HepG2 (cell line): ENCODE measurements around the gene TMEM41A. TPM values are rescaled to one million over a fixed set of nuclear protein-coding genes. Genes with fewer than 3 reads are reported as not detected.
A peak's percentile ranks its signal among the peaks of the same experiment; 100 is the strongest.

Experiments used
- CC2D1A ChIP-seq: sonication (generic); formaldehyde crosslinking; IDR thresholded peaks from 2 replicates; pipeline ENCODE4 v1.8.1; 2023; ENCODE audit warnings: mild to moderate bottlenecking, missing genetic modification reagents
- ELF3 ChIP-seq: IDR thresholded peaks from 2 replicates; pipeline ENCODE4 v1.6.1; 2016; ENCODE audit warnings: missing genetic modification reagents, missing compliant biosample characterization
- FOXO1 ChIP-seq: sonication (generic); formaldehyde crosslinking; IDR thresholded peaks from 2 replicates; pipeline ENCODE4 v1.4.0; 2020; ENCODE audit warnings: missing genetic modification reagents
- HMG20A ChIP-seq: IDR thresholded peaks from 2 replicates; pipeline ENCODE4 v1.6.1; 2016; ENCODE audit warnings: borderline replicate concordance
- NFAT5 ChIP-seq: sonication (generic); formaldehyde crosslinking; IDR thresholded peaks from 2 replicates; pipeline ENCODE4 v1.4.0; 2020; ENCODE audit warnings: missing genetic modification reagents
- NFE2 ChIP-seq: sonication (generic); formaldehyde crosslinking; IDR thresholded peaks from 2 replicates; pipeline ENCODE4 v1.4.0; 2020; ENCODE audit warnings: missing genetic modification reagents
- REST ChIP-seq, 2 experiments: IDR thresholded peaks; 2 replicates each; pipeline ENCODE4 v1.6.1; 2011 to 2012; ENCODE audit warnings: low read length in 2 of 2, borderline replicate concordance in 1 of 2, low read depth in 1 of 2, mild to moderate bottlenecking in 1 of 2, moderate library complexity in 1 of 2
- RXRB ChIP-seq: IDR thresholded peaks from 2 replicates; pipeline ENCODE4 v1.6.1; 2016; ENCODE audit warnings: borderline replicate concordance, missing genetic modification reagents, missing compliant biosample characterization
- TFE3 ChIP-seq: IDR thresholded peaks from 2 replicates; pipeline ENCODE4 v1.6.1; 2016
- THAP11 ChIP-seq: IDR thresholded peaks from 2 replicates; pipeline ENCODE4 v1.6.1; 2016; ENCODE audit warnings: missing biosample characterization, missing genetic modification reagents
- WIZ ChIP-seq: sonication (generic); formaldehyde crosslinking; IDR thresholded peaks from 2 replicates; pipeline ENCODE4 v1.5.1; 2020; ENCODE audit warnings: mild to moderate bottlenecking, missing genetic modification reagents
- ZBTB44 ChIP-seq: sonication (generic); formaldehyde crosslinking; IDR thresholded peaks from 2 replicates; pipeline ENCODE4 v1.4.0; 2020; ENCODE audit warnings: missing genetic modification reagents
- ZFY ChIP-seq: sonication (generic); formaldehyde crosslinking; IDR thresholded peaks from 2 replicates; pipeline ENCODE4 v1.4.0; 2020; ENCODE audit warnings: missing genetic modification reagents
- ZNF207 ChIP-seq: fragments of 450-650 bp; IDR thresholded peaks from 2 replicates; pipeline ENCODE4 v1.6.1; 2016; ENCODE audit warnings: antibody characterized with exemption, borderline replicate concordance
- ZNF543 ChIP-seq: sonication (generic); formaldehyde crosslinking; IDR thresholded peaks from 2 replicates; pipeline ENCODE4 v1.4.0; 2020; ENCODE audit warnings: mild to moderate bottlenecking, missing genetic modification reagents
- ZSCAN30 ChIP-seq: sonication (generic); formaldehyde crosslinking; IDR thresholded peaks from 2 replicates; pipeline ENCODE4 v1.5.0; 2020; ENCODE audit warnings: mild to moderate bottlenecking, missing genetic modification reagents
- polyA plus RNA-seq, 8 experiments: library from polyadenylated mRNA; depleted of rRNA in 3 of 8; stranded (reverse) in 7 of 8; unstranded in 1 of 8; fragments of >200 nt; fragmentation: Illumina TruSeq in 4 of 8; extraction: Trizol in 4 of 8; gene quantifications; 2 replicates each; pipeline versions ENCODE4 v1.2.1 to v1.2.3, GENCODE V29; 2011 to 2016; ENCODE audit warnings: low read depth in 4 of 8, missing spikeins in 1 of 8, mixed read lengths in 1 of 8; ENCODE audit not compliant: insufficient read depth in 1 of 8
- total RNA-seq, 5 experiments: library from RNA; depleted of rRNA; stranded (reverse); fragments of >200 nt; fragmentation: Illumina TruSeq; extraction: Trizol; gene quantifications; 2 replicates each; pipeline ENCODE4 v1.2.3, GENCODE V29; 2016; ENCODE audit warnings: low read depth in 1 of 5

Gene TMEM41A
- total and polyA plus RNA-seq, 2 of the 13 experiments (the other 11 are each of a cell fraction or from before 2014, with no cell fraction given), result 30.0 to 40.0 TPM

GRCh38 chr3:185537369-185537970, 38.6 kb upstream of the TMEM41A start (continued):
- TF ChIP-seq NFAT5 (CRISPR knock-in tag) (no peak), NFE2 (CRISPR knock-in tag) (no peak), WIZ (no peak), ZSCAN30 (CRISPR knock-in tag) (no peak), RXRB (CRISPR knock-in tag) (no peak), ELF3 (peak; percentile 31; the same call in 1 of the 2 replicates), ZNF207 (no peak), ZFY (CRISPR knock-in tag) (no peak), ZNF543 (CRISPR knock-in tag) (no peak), THAP11 (no peak), TFE3 (CRISPR knock-in tag) (no peak), REST (IDR thresholded peaks at IDR 0.05; ENCODE audit: borderline replicate concordance in 1 of 2, low read depth in 1 of 2, low read length in 2 of 2) (no peak), FOXO1 (CRISPR knock-in tag) (no peak), HMG20A (CRISPR knock-in tag) (peak; percentile 51; the same call in 1 of the 2 replicates), ZBTB44 (no peak), CC2D1A (CRISPR knock-in tag) (no peak)
